MM.1S (cell line): ENCODE measurements around the gene TENT5C.

Experiments
- CTCF ChIP-seq: fragments of 300-600 bp; sonication (generic); IDR thresholded peaks from 2 replicates; pipeline ENCODE4 v1.5.1; 2016; ENCODE audit warnings: antibody characterized with exemption, low read length, mixed read lengths
- EZH2 ChIP-seq: fragments of 300-600 bp; sonication (generic); optimal IDR thresholded peaks from 2 replicates; pipeline ENCODE3; 2017; ENCODE audit warnings: low read depth, mild to moderate bottlenecking, antibody characterized with exemption, low read length, mixed read lengths
- EZH2phosphoT487 ChIP-seq: fragments of 300-600 bp; sonication (generic); IDR thresholded peaks from 2 replicates; pipeline ENCODE4 v1.6.1; 2018; ENCODE audit warnings: antibody characterized with exemption, low read length

GRCh38 chr1:117559139-117559538 is 46.7 kb upstream of the TENT5C start:
- TF ChIP-seq EZH2 (no peak), EZH2phosphoT487 (no peak), CTCF (no peak)
